Keratinocyte (primary cell): Measurements from ENCODE around the gene RNF113A. TPM values are rescaled to one million over a fixed set of nuclear protein-coding genes. Genes with fewer than 3 reads are reported as not detected.

Experiments used
- DNase-seq: peaks from one replicate; pipeline ENCODE4 v3.0.0-alpha.2; 2011; ENCODE audit warnings: low read depth, missing footprints, low spot score
- FAIRE-seq: peaks from 2 replicates; lab custom pipeline; 2011; peaks lifted over from hg19 to GRCh38; lab: Jason Lieb, UNC
- H2AFZ ChIP-seq: 2 replicates; pipeline ENCODE4 v1.6.0; 2012; ENCODE audit warnings: low read length, control low read depth, inconsistent platforms; ENCODE audit not compliant: control insufficient read depth
- H3K27ac ChIP-seq: 2 replicates; pipeline ENCODE4 v1.5.1; 2011; ENCODE audit warnings: low read length; ENCODE audit not compliant: control insufficient read depth, insufficient read depth
- H3K27me3 ChIP-seq: 3 replicates; pipeline ENCODE4 v1.6.0; 2011; ENCODE audit warnings: low read length; ENCODE audit not compliant: control insufficient read depth, insufficient read depth; ENCODE audit errors: extremely low read depth
- H3K36me3 ChIP-seq, 2 experiments: 2 replicates in 1 of 2; 3 replicates in 1 of 2; pipeline ENCODE4 v1.5.1; 2011; ENCODE audit warnings: low read length in 2 of 2, mild to moderate bottlenecking in 1 of 2; ENCODE audit not compliant: control insufficient read depth in 2 of 2, insufficient read depth in 2 of 2; ENCODE audit errors: extremely low read depth in 1 of 2
- H3K4me1 ChIP-seq: 3 replicates; pipeline ENCODE4 v1.5.1; 2011; ENCODE audit warnings: low read length; ENCODE audit not compliant: control insufficient read depth, insufficient read depth; ENCODE audit errors: extremely low read depth
- H3K4me2 ChIP-seq: 3 replicates; pipeline ENCODE4 v1.6.0; 2011; ENCODE audit warnings: low read depth, low read length; ENCODE audit not compliant: control insufficient read depth, insufficient read depth; ENCODE audit errors: extremely low read depth
- H3K4me3 ChIP-seq, 3 experiments: fragments of 200-600 bp in 1 of 3; sonication (generic) in 1 of 3; 2 replicates in 2 of 3; 3 replicates in 1 of 3; pipeline ENCODE4 v1.5.1; 2011 to 2016; ENCODE audit warnings: low read length in 3 of 3, mild to moderate bottlenecking in 3 of 3, control low read depth in 2 of 3, inconsistent platforms in 1 of 3, low read depth in 1 of 3, mixed read lengths in 1 of 3, mixed run types in 1 of 3, moderate library complexity in 1 of 3; ENCODE audit not compliant: control insufficient read depth in 2 of 3, insufficient read depth in 2 of 3; ENCODE audit errors: extremely low read depth in 1 of 3
- H3K79me2 ChIP-seq: 2 replicates; pipeline ENCODE4 v1.6.0; 2012; ENCODE audit warnings: low read length; ENCODE audit not compliant: control insufficient read depth, insufficient read depth
- H3K9ac ChIP-seq: 3 replicates; pipeline ENCODE4 v1.6.0; 2011; ENCODE audit warnings: low read length; ENCODE audit not compliant: control insufficient read depth, insufficient read depth; ENCODE audit errors: extremely low read depth
- H3K9me1 ChIP-seq: 3 replicates; pipeline ENCODE4 v1.6.0; 2011; ENCODE audit warnings: low read length; ENCODE audit not compliant: control insufficient read depth, insufficient read depth; ENCODE audit errors: extremely low read depth
- H3K9me3 ChIP-seq: 2 replicates; pipeline ENCODE4 v1.5.1; 2012; ENCODE audit warnings: low read depth, low read length; ENCODE audit not compliant: control insufficient read depth
- H4K20me1 ChIP-seq: 3 replicates; pipeline ENCODE4 v1.6.0; 2011; ENCODE audit warnings: low read length; ENCODE audit not compliant: control insufficient read depth, insufficient read depth; ENCODE audit errors: extremely low read depth
- CTCF ChIP-seq, 3 experiments: IDR thresholded peaks in 1 of 3; conservative IDR thresholded peaks in 1 of 3; optimal IDR thresholded peaks in 1 of 3; 2 replicates in 2 of 3; 3 replicates in 1 of 3; pipeline versions ENCODE3 to v1.5.1; 2011; ENCODE audit warnings: low read length in 3 of 3, mild to moderate bottlenecking in 3 of 3, moderate library complexity in 2 of 3, control low read depth in 1 of 3, inconsistent platforms in 1 of 3; ENCODE audit not compliant: insufficient read depth in 2 of 3; ENCODE audit errors: extremely low read depth in 1 of 3
- EZH2 ChIP-seq: IDR thresholded peaks from one replicate; pipeline ENCODE4 v1.6.1; 2012; ENCODE audit warnings: inconsistent platforms, mild to moderate bottlenecking, low read length, moderate library complexity
- dilution Hi-C: fragments of 300-500 bp; cut with MboI; formaldehyde crosslinking; loops from one replicate; pipeline ENCODE4 v1.7.0; 2020; ENCODE audit warnings: low sequenced_read_pairs; ENCODE audit not compliant: extremely low pct_ligation_motif_present
- polyA plus RNA-seq, 5 experiments: library from polyadenylated mRNA; depleted of rRNA in 3 of 5; stranded (reverse) in 3 of 5; stranded (forward) in 1 of 5; unstranded in 1 of 5; fragments of >200 nt; gene quantifications; 1 replicate in 1 of 5; 2 replicates in 3 of 5; 3 replicates in 1 of 5; pipeline versions ENCODE4 v1.2.1 to v1.2.3, GENCODE V29; 2011 to 2012; ENCODE audit warnings: missing spikeins in 2 of 5, low read depth in 1 of 5, low replicate concordance in 1 of 5

The RNF113A gene
- polyA plus RNA-seq, 1 donor (not counting 4 experiments of a cell fraction or from before 2014, with no cell fraction given), result 10.5 TPM

GRCh38 chrX:119880552-119881437, 9.3 kb upstream of the RNF113A start:
- TF ChIP-seq CTCF (optimal IDR thresholded peaks at IDR 0.05 in 1 of 3, IDR thresholded peaks at IDR 0.05 in 1 of 3, conservative IDR thresholded peaks at IDR 0.05 in 1 of 3; ENCODE audit: extremely low read depth in 1 of 3, insufficient read depth in 2 of 3, low read length in 3 of 3), result peak; percentile 69 to 76 (median 70)
- TF ChIP-seq EZH2, result no peak
- Histone ChIP-seq H3K27me3 (no peaks in the 10 kb centered on the region), H2AFZ (no peak overlapping the region), H3K79me2 (no peaks in the 10 kb centered on the region), H4K20me1 (no peaks in the 10 kb centered on the region), H3K9me3 (no peaks in the 10 kb centered on the region), H3K4me3 (no peak overlapping the region), H3K27ac (no peak overlapping the region), H3K9ac (no peak overlapping the region), H3K36me3 (no peaks in the 10 kb centered on the region), H3K4me1 (no peaks in the 10 kb centered on the region), H3K4me2 (no peak overlapping the region), H3K9me1 (no peaks in the 10 kb centered on the region)
- no peak for DNase-seq
- dilution Hi-C loops, result no loop called here
- FAIRE-seq, result peak; percentile 49

- no peaks in the 10 kb centered on the region for H3K79me2 ChIP-seq
- H3K27ac ChIP-seq, result no peak overlapping the region
- no peak overlapping the region for H2AFZ ChIP-seq
- dilution Hi-C loops, result no loop called here
- TF ChIP-seq CTCF (optimal IDR thresholded peaks at IDR 0.05 in 1 of 3, IDR thresholded peaks at IDR 0.05 in 1 of 3, conservative IDR thresholded peaks at IDR 0.05 in 1 of 3; ENCODE audit: extremely low read depth in 1 of 3, insufficient read depth in 2 of 3, low read length in 3 of 3), result no peak
- TF ChIP-seq EZH2, result no peak
- H3K4me3 ChIP-seq, result no peak overlapping the region
- H3K4me1 ChIP-seq, result no peaks in the 10 kb centered on the region
- no peaks in the 10 kb centered on the region for H3K27me3 ChIP-seq
- no peak for FAIRE-seq
- H3K4me2 ChIP-seq, result no peak overlapping the region
- no peak for DNase-seq
- no peaks in the 10 kb centered on the region for H3K36me3 ChIP-seq
- no peaks in the 10 kb centered on the region for H3K9me1 ChIP-seq
- no peak overlapping the region for H3K9ac ChIP-seq
- H3K9me3 ChIP-seq, result no peaks in the 10 kb centered on the region
- no peaks in the 10 kb centered on the region for H4K20me1 ChIP-seq
Observed at GRCh38 chrX:119880076-119880475, 8.5 kb upstream of the RNF113A start.
